ENCODE measurements around the gene CES5A.
"Not testable (repeated sequence)": the region's sequence is repeated elsewhere in the genome, so short reads cannot be mapped to it uniquely, and the experiment has no call there.

The CES5A gene

DNA sequence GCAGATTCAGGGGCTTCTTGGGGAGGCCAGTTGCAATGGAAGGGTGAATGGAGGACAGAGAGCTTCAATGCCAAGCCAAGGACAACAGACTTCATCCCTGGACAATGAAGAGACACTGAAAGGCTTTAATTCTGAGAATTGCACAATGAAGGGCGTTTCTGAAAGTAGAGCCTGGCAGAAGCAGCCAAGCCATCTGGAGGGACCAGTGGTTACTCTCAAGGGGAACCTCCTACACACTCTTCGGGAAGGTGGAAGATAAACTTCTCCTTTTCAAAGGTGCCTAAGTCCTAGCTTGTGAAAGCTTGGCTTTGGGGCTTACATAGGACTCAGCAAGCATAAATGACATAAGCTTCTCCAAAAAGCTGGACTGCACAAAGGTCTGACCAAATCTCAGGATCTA lies 36.1 kb downstream of the CES5A start:
- Histone ChIP-seq H2BK12ac (ENCODE audit: low read length) (no peak overlapping the region), H2AK5ac (ENCODE audit: low read depth, low read length) (no peak overlapping the region), H2AFZ (ENCODE audit: low read length) (no peak overlapping the region), H3K14ac (ENCODE audit: low read length) (no peak overlapping the region), H2BK5ac (ENCODE audit: low read length) (no peak overlapping the region), H4K8ac (ENCODE audit: low read depth, low read length) (no peak overlapping the region), H2BK120ac (ENCODE audit: low read depth, low read length) (no peak overlapping the region), H3K18ac (ENCODE audit: low read length) (no peak overlapping the region), H3K79me1 (ENCODE audit: low read depth, low read length) (no peaks in the 10 kb centered on the region), H4K91ac (ENCODE audit: low read depth, low read length, poor library complexity) (no peak overlapping the region), H2BK15ac (ENCODE audit: low read length) (no peak overlapping the region), H3K27me3 (ENCODE audit: control insufficient read depth in 3 of 3, insufficient read depth in 3 of 3, low read depth in 1 of 3, low read length in 3 of 3) (no peaks in the 10 kb centered on the region), H3K36me3 (replicated peaks in 1 of 2; ENCODE audit: control insufficient read depth in 2 of 2, insufficient read depth in 2 of 2, low read length in 2 of 2) (no peaks in the 10 kb centered on the region), H3K4me2 (ENCODE audit: insufficient read depth, low read length, poor library complexity, severe bottlenecking) (no peak overlapping the region), H3K23ac (ENCODE audit: low read depth, low read length, poor library complexity) (no peak overlapping the region), H3K9ac (ENCODE audit: low read depth, low read length, poor library complexity) (no peak overlapping the region), H3K4ac (ENCODE audit: low read length) (no peak overlapping the region), H3K9me3 (replicated peaks in 1 of 2; ENCODE audit: control insufficient read depth in 2 of 2, insufficient read depth in 1 of 2, low read depth in 1 of 2, low read length in 2 of 2) (no peaks in the 10 kb centered on the region), H3K4me3 (ENCODE audit: low read length in 2 of 2) (no peak overlapping the region), H3K4me1 (ENCODE audit: control insufficient read depth in 2 of 2, insufficient read depth in 1 of 2, low read depth in 1 of 2, low read length in 2 of 2) (no peaks in the 10 kb centered on the region), H3K27ac (replicated peaks; ENCODE audit: low read length) (no peak overlapping the region)
- DNase-seq (ENCODE audit: low spot score): no peak
- no CpG with 5 or more reads among the region's 2 CpGs for WGBS, 2 donors (ENCODE audit: extremely low coverage in 2 of 2, insufficient read length in 2 of 2, insufficient replicate concordance in 1 of 2)

DNA sequence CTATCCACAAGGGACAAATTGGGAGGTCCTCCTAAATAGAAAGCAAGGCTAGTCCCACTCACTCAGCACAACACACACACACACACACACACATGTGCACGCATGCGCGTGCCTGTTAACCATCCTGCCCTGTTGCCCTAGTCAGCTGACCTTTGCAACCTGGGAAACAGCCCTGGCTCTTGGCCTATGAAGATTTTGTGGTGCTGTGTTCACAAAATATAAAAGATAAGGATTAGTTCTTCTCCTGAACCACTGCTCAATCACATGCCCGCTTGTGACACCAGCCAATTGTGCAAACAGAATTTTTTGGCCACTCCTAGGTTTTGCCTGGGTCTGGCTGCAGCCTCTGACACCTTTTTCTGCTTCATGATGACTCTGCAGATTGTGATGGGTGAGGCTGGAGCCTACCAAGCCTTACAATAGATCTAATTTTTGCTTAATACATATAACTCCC lies 39.0 kb downstream of the CES5A start:
- Histone ChIP-seq H3K18ac (ENCODE audit: low read length) (no peak overlapping the region), H3K4me2 (ENCODE audit: insufficient read depth, low read length, poor library complexity, severe bottlenecking) (no peak overlapping the region), H4K8ac (ENCODE audit: low read depth, low read length) (no peak overlapping the region), H3K4ac (ENCODE audit: low read length) (no peak overlapping the region), H2AK5ac (ENCODE audit: low read depth, low read length) (no peak overlapping the region), H2BK5ac (ENCODE audit: low read length) (no peak overlapping the region), H3K9me3 (replicated peaks in 1 of 2; ENCODE audit: control insufficient read depth in 2 of 2, insufficient read depth in 1 of 2, low read depth in 1 of 2, low read length in 2 of 2) (no peaks in the 10 kb centered on the region), H4K91ac (ENCODE audit: low read depth, low read length, poor library complexity) (no peak overlapping the region), H3K27ac (replicated peaks; ENCODE audit: low read length) (no peak overlapping the region), H3K27me3 (ENCODE audit: control insufficient read depth in 3 of 3, insufficient read depth in 3 of 3, low read depth in 1 of 3, low read length in 3 of 3) (no peaks in the 10 kb centered on the region), H3K14ac (ENCODE audit: low read length) (no peak overlapping the region), H3K79me1 (ENCODE audit: low read depth, low read length) (no peaks in the 10 kb centered on the region), H2BK12ac (ENCODE audit: low read length) (no peak overlapping the region), H3K9ac (ENCODE audit: low read depth, low read length, poor library complexity) (no peak overlapping the region), H3K4me1 (ENCODE audit: control insufficient read depth in 2 of 2, insufficient read depth in 1 of 2, low read depth in 1 of 2, low read length in 2 of 2) (peaks cover 0 to 4% of the 10 kb centered on the region in 2 donors), H2BK120ac (ENCODE audit: low read depth, low read length) (no peak overlapping the region), H3K36me3 (replicated peaks in 1 of 2; ENCODE audit: control insufficient read depth in 2 of 2, insufficient read depth in 2 of 2, low read length in 2 of 2) (no peaks in the 10 kb centered on the region), H2BK15ac (ENCODE audit: low read length) (no peak overlapping the region), H3K23ac (ENCODE audit: low read depth, low read length, poor library complexity) (no peak overlapping the region), H3K4me3 (ENCODE audit: low read length in 2 of 2) (no peak overlapping the region), H2AFZ (ENCODE audit: low read length) (no peak overlapping the region)
- DNase-seq (ENCODE audit: low spot score): no peak
- WGBS, 2 donors (ENCODE audit: extremely low coverage in 2 of 2, insufficient read length in 2 of 2, insufficient replicate concordance in 1 of 2): no CpG with 5 or more reads among the region's 4 CpGs

DNA sequence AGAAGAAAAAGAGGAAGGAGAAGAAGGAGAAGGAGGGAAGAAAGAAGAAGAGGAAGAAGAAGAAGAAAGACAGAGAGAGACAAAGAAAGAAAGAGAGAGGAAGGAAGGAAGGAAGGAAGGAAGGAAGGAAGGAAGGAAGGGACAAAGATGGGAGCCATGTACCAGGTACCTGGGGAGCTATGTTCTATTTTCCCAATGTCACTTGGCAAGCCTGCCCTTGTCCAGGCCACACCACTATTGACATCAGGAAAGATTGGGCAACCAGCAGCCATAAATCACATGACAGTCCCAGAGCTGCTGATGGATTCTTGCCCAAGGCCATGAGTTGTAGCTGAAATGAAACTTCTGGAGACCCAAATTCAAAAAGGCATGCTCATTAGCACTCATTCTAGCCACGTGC lies 39.6 kb downstream of the CES5A start:
- H2AK5ac ChIP-seq (ENCODE audit: low read depth, low read length): no peak overlapping the region
- no peak overlapping the region for H3K4me3 ChIP-seq (ENCODE audit: low read length in 2 of 2)
- no peak overlapping the region for H3K4ac ChIP-seq (ENCODE audit: low read length)
- no peak overlapping the region for H4K8ac ChIP-seq (ENCODE audit: low read depth, low read length)
- no peak overlapping the region for H3K27ac ChIP-seq (replicated peaks; ENCODE audit: low read length)
- no peak overlapping the region for H3K9ac ChIP-seq (ENCODE audit: low read depth, low read length, poor library complexity)
- no peaks in the 10 kb centered on the region for H3K27me3 ChIP-seq (ENCODE audit: control insufficient read depth in 3 of 3, insufficient read depth in 3 of 3, low read depth in 1 of 3, low read length in 3 of 3)
- no CpG with 5 or more reads among the region's 1 CpG for WGBS, 2 donors (ENCODE audit: extremely low coverage in 2 of 2, insufficient read length in 2 of 2, insufficient replicate concordance in 1 of 2)
- no peaks in the 10 kb centered on the region for H3K79me1 ChIP-seq (ENCODE audit: low read depth, low read length)
- H3K4me1 ChIP-seq (ENCODE audit: control insufficient read depth in 2 of 2, insufficient read depth in 1 of 2, low read depth in 1 of 2, low read length in 2 of 2): peaks cover 0 to 4% of the 10 kb centered on the region in 2 donors
- no peaks in the 10 kb centered on the region for H3K9me3 ChIP-seq (replicated peaks in 1 of 2; ENCODE audit: control insufficient read depth in 2 of 2, insufficient read depth in 1 of 2, low read depth in 1 of 2, low read length in 2 of 2)
- H2AFZ ChIP-seq (ENCODE audit: low read length): no peak overlapping the region
- H2BK5ac ChIP-seq (ENCODE audit: low read length): no peak overlapping the region
- no peak overlapping the region for H3K18ac ChIP-seq (ENCODE audit: low read length)
- no peak overlapping the region for H2BK120ac ChIP-seq (ENCODE audit: low read depth, low read length)
- no peak overlapping the region for H2BK15ac ChIP-seq (ENCODE audit: low read length)
- no peak for DNase-seq (ENCODE audit: low spot score)
- no peak overlapping the region for H2BK12ac ChIP-seq (ENCODE audit: low read length)
- no peak overlapping the region for H3K14ac ChIP-seq (ENCODE audit: low read length)
- no peak overlapping the region for H3K4me2 ChIP-seq (ENCODE audit: insufficient read depth, low read length, poor library complexity, severe bottlenecking)
- H3K36me3 ChIP-seq (replicated peaks in 1 of 2; ENCODE audit: control insufficient read depth in 2 of 2, insufficient read depth in 2 of 2, low read length in 2 of 2): no peaks in the 10 kb centered on the region
- no peak overlapping the region for H3K23ac ChIP-seq (ENCODE audit: low read depth, low read length, poor library complexity)
- no peak overlapping the region for H4K91ac ChIP-seq (ENCODE audit: low read depth, low read length, poor library complexity)

DNA sequence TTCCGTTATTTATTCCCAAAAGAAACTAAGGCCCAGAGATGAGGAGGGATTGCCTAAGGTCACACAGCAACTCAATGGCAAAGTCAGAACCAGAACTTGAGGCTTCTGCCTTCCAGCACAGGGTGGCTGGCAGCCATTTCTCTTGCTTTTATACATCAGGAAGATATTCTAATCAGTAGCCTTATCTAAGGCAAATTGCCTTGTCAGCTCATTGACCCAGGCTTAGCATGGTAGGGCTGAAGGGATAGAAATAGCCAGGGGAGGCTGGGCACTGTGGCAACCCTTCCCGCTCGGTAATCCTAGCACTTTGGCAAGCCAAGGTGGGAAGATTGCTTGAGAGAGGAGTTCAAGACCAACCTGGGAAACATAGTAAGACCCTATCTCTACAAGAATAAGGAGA lies 40.0 kb downstream of the CES5A start:
- not testable (repeated sequence) for DNase-seq (ENCODE audit: low spot score)
- WGBS, 2 donors (ENCODE audit: extremely low coverage in 2 of 2, insufficient read length in 2 of 2, insufficient replicate concordance in 1 of 2): no CpG with 5 or more reads among the region's 3 CpGs

More for the DNA sequence above, 40.0 kb downstream of the CES5A start:
- not testable (repeated sequence) for H3K9ac ChIP-seq (ENCODE audit: low read depth, low read length, poor library complexity); H3K14ac ChIP-seq (ENCODE audit: low read length); H4K8ac ChIP-seq (ENCODE audit: low read depth, low read length); H3K27me3 ChIP-seq (ENCODE audit: control insufficient read depth in 3 of 3, insufficient read depth in 3 of 3, low read depth in 1 of 3, low read length in 3 of 3); H4K91ac ChIP-seq (ENCODE audit: low read depth, low read length, poor library complexity); H2AFZ ChIP-seq (ENCODE audit: low read length); H3K4ac ChIP-seq (ENCODE audit: low read length); H3K36me3 ChIP-seq (replicated peaks in 1 of 2; ENCODE audit: control insufficient read depth in 2 of 2, insufficient read depth in 2 of 2, low read length in 2 of 2); H2BK12ac ChIP-seq (ENCODE audit: low read length); H2BK15ac ChIP-seq (ENCODE audit: low read length); H3K79me1 ChIP-seq (ENCODE audit: low read depth, low read length); H3K9me3 ChIP-seq (replicated peaks in 1 of 2; ENCODE audit: control insufficient read depth in 2 of 2, insufficient read depth in 1 of 2, low read depth in 1 of 2, low read length in 2 of 2); H3K4me1 ChIP-seq (ENCODE audit: control insufficient read depth in 2 of 2, insufficient read depth in 1 of 2, low read depth in 1 of 2, low read length in 2 of 2); H3K27ac ChIP-seq (replicated peaks; ENCODE audit: low read length); H2BK120ac ChIP-seq (ENCODE audit: low read depth, low read length); H3K23ac ChIP-seq (ENCODE audit: low read depth, low read length, poor library complexity); H3K4me2 ChIP-seq (ENCODE audit: insufficient read depth, low read length, poor library complexity, severe bottlenecking); H3K4me3 ChIP-seq (ENCODE audit: low read length in 2 of 2); H2BK5ac ChIP-seq (ENCODE audit: low read length); H2AK5ac ChIP-seq (ENCODE audit: low read depth, low read length); H3K18ac ChIP-seq (ENCODE audit: low read length)

Data from neuronal stem cell (in vitro differentiated cells).